ENCODE measurements around the gene MOCOS. TPM values are rescaled to one million over a fixed set of nuclear protein-coding genes. Genes with fewer than 3 reads are reported as not detected.

Gene MOCOS
- total RNA-seq, 1 donor from 2014 or later = 1.9 TPM

- TF ChIP-seq EZH2 (IDR thresholded peaks at IDR 0.05; ENCODE audit: insufficient read depth, low read length) (no peak), CTCF (IDR thresholded peaks at IDR 0.05; ENCODE audit: insufficient read depth, low read depth, low read length) (no peak)
- DNase-seq (ENCODE audit: low read depth) = peak; percentile 100
Measured at GRCh38 chr18:36309436-36310391, 122.4 kb downstream of the MOCOS start.

GRCh38 chr18:36311026-36311570, 123.8 kb downstream of the MOCOS start:
- Histone ChIP-seq H3K4me2 (ENCODE audit: low read length) (no peak overlapping the region), H3K36me3 (ENCODE audit: insufficient read depth, low read length) (no peaks in the 10 kb centered on the region), H4K20me1 (ENCODE audit: insufficient read depth, low read length) (no peaks in the 10 kb centered on the region), H3K79me2 (ENCODE audit: insufficient read depth, low read length) (peaks cover 30% of the 10 kb centered on the region), H2AFZ (ENCODE audit: low read depth, low read length) (no peak overlapping the region), H3K4me1 (ENCODE audit: insufficient read depth, low read length) (peaks cover 56% of the 10 kb centered on the region), H3K9ac (ENCODE audit: low read length) (no peak overlapping the region), H3K27ac (ENCODE audit: low read depth, low read length) (peak overlapping the region; percentile 99), H3K27me3 (ENCODE audit: insufficient read depth, low read length) (no peaks in the 10 kb centered on the region), H3K4me3 (ENCODE audit: insufficient read depth, low read depth, low read length) (no peak overlapping the region), H3K9me3 (ENCODE audit: insufficient read depth, low read depth, low read length) (no peaks in the 10 kb centered on the region)
- no peaks in the 10 kb centered on the region for H3K9me3 Mint-ChIP-seq (ENCODE audit: unreplicated experiment)
- H3K27ac Mint-ChIP-seq (ENCODE audit: unreplicated experiment) = peak overlapping the region; percentile 42
- no peak for DNase-seq (ENCODE audit: low read depth)
- H3K27me3 Mint-ChIP-seq (ENCODE audit: low read depth, unreplicated experiment) = no peaks in the 10 kb centered on the region
- H3K36me3 Mint-ChIP-seq (ENCODE audit: low read depth, unreplicated experiment) = peaks cover 2% of the 10 kb centered on the region
- FAIRE-seq = no peak
- H3K4me1 Mint-ChIP-seq (ENCODE audit: low read depth, unreplicated experiment) = peaks cover 74% of the 10 kb centered on the region
- no peak overlapping the region for H3K4me3 Mint-ChIP-seq (ENCODE audit: unreplicated experiment)
- TF ChIP-seq CTCF (IDR thresholded peaks at IDR 0.05; ENCODE audit: insufficient read depth, low read depth, low read length) (no peak), EZH2 (IDR thresholded peaks at IDR 0.05; ENCODE audit: insufficient read depth, low read length) (no peak)

More at GRCh38 chr18:36309436-36310391, 122.4 kb downstream of the MOCOS start:
- no peaks in the 10 kb centered on the region for H3K9me3 Mint-ChIP-seq (ENCODE audit: unreplicated experiment)
- H3K4me2 ChIP-seq (ENCODE audit: low read length) = peak overlapping the region; percentile 83
- peak overlapping the region; percentile 99 for H3K27ac ChIP-seq (ENCODE audit: low read depth, low read length)
- H4K20me1 ChIP-seq (ENCODE audit: insufficient read depth, low read length) = no peaks in the 10 kb centered on the region
- H3K9me3 ChIP-seq (ENCODE audit: insufficient read depth, low read depth, low read length) = no peaks in the 10 kb centered on the region
- no peaks in the 10 kb centered on the region for H3K27me3 Mint-ChIP-seq (ENCODE audit: low read depth, unreplicated experiment)
- H3K79me2 ChIP-seq (ENCODE audit: insufficient read depth, low read length) = peaks cover 41% of the 10 kb centered on the region
- H3K27ac Mint-ChIP-seq (ENCODE audit: unreplicated experiment) = peak overlapping the region; percentile 85
- H3K36me3 ChIP-seq (ENCODE audit: insufficient read depth, low read length) = no peaks in the 10 kb centered on the region
- peak; percentile 99 for FAIRE-seq
- H3K4me1 Mint-ChIP-seq (ENCODE audit: low read depth, unreplicated experiment) = peaks cover 64% of the 10 kb centered on the region
- H3K4me1 ChIP-seq (ENCODE audit: insufficient read depth, low read length) = peaks cover 42% of the 10 kb centered on the region
- peak overlapping the region; percentile 79 for H3K9ac ChIP-seq (ENCODE audit: low read length)
- peak overlapping the region; percentile 51 for H3K4me3 Mint-ChIP-seq (ENCODE audit: unreplicated experiment)
- no peaks in the 10 kb centered on the region for H3K27me3 ChIP-seq (ENCODE audit: insufficient read depth, low read length)
- peaks cover 2% of the 10 kb centered on the region for H3K36me3 Mint-ChIP-seq (ENCODE audit: low read depth, unreplicated experiment)
- peak overlapping the region; percentile 15 for H3K4me3 ChIP-seq (ENCODE audit: insufficient read depth, low read depth, low read length)
- peak overlapping the region; percentile 21 for H2AFZ ChIP-seq (ENCODE audit: low read depth, low read length)
